ENCODE results near the gene INAVA. TPM values are rescaled to one million over a fixed set of nuclear protein-coding genes. Genes with fewer than 3 reads are reported as not detected.

Gene INAVA
- total RNA-seq, 4 donors from 2014 or later: not detected

GRCh38 chr1:200861937-200862647 is 32.6 kb upstream of the INAVA start:
- TF ChIP-seq, protein P1, sequence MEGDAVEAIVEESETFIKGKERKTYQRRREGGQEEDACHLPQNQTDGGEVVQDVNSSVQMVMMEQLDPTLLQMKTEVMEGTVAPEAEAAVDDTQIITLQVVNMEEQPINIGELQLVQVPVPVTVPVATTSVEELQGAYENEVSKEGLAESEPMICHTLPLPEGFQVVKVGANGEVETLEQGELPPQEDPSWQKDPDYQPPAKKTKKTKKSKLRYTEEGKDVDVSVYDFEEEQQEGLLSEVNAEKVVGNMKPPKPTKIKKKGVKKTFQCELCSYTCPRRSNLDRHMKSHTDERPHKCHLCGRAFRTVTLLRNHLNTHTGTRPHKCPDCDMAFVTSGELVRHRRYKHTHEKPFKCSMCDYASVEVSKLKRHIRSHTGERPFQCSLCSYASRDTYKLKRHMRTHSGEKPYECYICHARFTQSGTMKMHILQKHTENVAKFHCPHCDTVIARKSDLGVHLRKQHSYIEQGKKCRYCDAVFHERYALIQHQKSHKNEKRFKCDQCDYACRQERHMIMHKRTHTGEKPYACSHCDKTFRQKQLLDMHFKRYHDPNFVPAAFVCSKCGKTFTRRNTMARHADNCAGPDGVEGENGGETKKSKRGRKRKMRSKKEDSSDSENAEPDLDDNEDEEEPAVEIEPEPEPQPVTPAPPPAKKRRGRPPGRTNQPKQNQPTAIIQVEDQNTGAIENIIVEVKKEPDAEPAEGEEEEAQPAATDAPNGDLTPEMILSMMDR (IDR thresholded peaks at IDR 0.05; ENCODE audit: low read depth): no peak

DNA sequence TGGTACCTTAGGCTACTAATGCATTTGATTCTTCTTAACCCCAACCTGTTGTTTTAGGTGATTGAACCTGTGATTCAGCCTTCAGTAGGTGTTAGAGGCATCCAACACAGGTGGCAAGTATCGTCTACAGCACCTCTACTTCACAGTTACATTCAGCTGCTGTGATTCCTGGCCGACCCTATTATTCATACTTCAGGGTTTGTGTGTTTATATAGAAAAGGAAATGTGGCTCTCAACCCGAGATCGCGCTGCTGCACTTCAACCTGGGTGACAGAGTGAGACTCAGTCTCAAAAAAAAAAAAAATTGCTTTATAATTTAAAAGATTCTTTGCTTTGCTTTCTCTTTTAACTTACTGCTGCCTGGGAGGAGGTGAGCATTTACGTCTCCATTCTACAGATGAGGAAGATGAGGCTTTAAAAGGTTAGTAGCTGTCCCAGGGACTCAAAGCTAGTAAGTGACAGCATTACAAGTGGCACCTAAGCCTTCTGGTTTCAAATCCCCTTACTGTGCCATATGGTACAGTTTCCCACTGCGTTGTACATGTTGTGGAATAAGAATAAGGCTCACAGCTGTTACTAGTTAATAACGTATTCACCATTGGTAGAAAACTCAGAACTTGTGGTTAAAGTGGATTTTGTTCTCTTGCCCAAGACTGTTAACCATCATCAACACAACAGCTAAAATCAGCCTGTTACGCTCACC is 31.8 kb upstream of the INAVA start:
- TF ChIP-seq, protein P1 (IDR thresholded peaks at IDR 0.05; ENCODE audit: low read depth): no peak

DNA sequence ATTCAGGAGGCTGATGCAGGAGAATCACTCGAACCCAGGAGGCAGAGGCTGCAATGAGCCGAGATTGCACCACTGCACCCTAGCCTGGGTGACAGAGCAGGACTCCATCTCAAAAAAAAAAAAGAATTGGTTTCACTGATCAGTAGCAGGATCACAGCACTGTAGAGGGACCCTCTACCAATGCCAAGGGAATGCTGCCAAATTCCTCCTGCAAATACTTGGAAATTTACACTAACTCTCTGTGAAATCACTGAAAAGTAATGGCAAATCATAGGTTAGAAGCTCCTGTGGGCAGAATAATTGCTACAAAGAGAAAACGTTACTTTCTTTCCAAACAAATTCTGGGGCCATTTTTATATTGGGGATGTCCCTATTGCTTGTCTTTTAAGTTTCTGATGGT is 28.6 kb upstream of the INAVA start:
- TF ChIP-seq, protein P1 (IDR thresholded peaks at IDR 0.05; ENCODE audit: low read depth): no peak

GRCh38 chr1:200866521-200866920 is 28.2 kb upstream of the INAVA start:
- TF ChIP-seq, protein P1 (IDR thresholded peaks at IDR 0.05; ENCODE audit: low read depth): no peak

GRCh38 chr1:200867018-200867811 is 27.5 kb upstream of the INAVA start:
- TF ChIP-seq, protein P1 (IDR thresholded peaks at IDR 0.05; ENCODE audit: low read depth): no peak

DNA sequence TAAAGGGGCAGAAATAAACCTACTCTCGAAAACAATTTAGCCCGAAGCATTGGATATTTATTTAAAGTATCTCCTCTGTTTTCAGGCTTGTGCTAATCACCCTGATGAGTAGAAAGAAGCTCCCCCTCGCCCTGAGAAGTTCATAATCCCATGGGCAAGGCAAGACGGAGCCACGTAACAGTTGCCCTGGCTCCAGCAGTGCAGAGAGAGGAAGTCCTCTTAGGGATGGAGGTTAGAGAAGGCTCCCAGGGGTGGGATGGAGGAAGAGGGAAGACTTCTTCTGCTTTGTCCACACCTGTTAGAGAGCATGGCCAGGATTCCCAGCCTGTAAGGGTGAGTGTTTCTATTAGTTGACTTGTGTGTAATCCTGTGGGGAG is 25.3 kb upstream of the INAVA start:
- TF ChIP-seq, protein P1 (IDR thresholded peaks at IDR 0.05; ENCODE audit: low read depth): no peak

Measured in subcutaneous adipose tissue (tissue), 4 donors.